B cell (primary cell): ENCODE data around the gene FYN.

Experiments used
- EZH2 ChIP-seq: IDR thresholded peaks from 2 replicates; pipeline ENCODE4 v1.6.1; 2012; ENCODE audit warnings: borderline replicate concordance, low read depth, mild to moderate bottlenecking, moderate library complexity, low read length; ENCODE audit not compliant: insufficient read depth, poor library complexity, severe bottlenecking
- TF ChIP-seq, protein P1 (sequence below): fragments of 200-600 bp; IDR thresholded peaks from one replicate; pipeline ENCODE4 v1.8.0; 2022; ENCODE audit warnings: antibody characterized with exemption, mild to moderate bottlenecking

DNA sequence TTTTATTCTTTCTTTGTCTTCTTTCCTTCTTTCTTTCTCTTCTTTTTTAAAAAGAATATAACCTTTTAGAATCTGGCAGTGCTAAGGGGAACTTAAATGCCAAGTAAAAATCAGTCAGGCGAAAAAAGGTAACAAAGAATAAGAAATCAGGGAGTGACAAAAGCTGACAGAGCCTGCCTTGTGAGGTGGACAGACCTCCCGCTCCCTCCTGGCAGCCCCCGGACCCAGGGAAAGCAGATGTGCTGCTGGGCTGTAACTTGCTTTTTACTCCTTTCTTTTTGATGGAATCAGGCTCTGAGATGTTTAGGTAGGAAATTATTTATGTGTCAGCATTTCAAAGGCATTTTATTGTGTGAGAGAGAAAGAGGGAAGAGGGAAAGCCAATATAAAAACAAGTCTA, 172.1 kb downstream of the FYN start:
- TF ChIP-seq, protein P1, sequence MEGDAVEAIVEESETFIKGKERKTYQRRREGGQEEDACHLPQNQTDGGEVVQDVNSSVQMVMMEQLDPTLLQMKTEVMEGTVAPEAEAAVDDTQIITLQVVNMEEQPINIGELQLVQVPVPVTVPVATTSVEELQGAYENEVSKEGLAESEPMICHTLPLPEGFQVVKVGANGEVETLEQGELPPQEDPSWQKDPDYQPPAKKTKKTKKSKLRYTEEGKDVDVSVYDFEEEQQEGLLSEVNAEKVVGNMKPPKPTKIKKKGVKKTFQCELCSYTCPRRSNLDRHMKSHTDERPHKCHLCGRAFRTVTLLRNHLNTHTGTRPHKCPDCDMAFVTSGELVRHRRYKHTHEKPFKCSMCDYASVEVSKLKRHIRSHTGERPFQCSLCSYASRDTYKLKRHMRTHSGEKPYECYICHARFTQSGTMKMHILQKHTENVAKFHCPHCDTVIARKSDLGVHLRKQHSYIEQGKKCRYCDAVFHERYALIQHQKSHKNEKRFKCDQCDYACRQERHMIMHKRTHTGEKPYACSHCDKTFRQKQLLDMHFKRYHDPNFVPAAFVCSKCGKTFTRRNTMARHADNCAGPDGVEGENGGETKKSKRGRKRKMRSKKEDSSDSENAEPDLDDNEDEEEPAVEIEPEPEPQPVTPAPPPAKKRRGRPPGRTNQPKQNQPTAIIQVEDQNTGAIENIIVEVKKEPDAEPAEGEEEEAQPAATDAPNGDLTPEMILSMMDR, result no peak
- TF ChIP-seq EZH2, result no peak
